Placental pericyte (primary cell): ENCODE data around the gene PCDHGA9. TPM values are rescaled to one million over a fixed set of nuclear protein-coding genes. Genes with fewer than 3 reads are reported as not detected.

Source experiments
- total RNA-seq: library from RNA; depleted of rRNA; stranded (reverse); fragments of >200 nt; gene quantifications from 2 replicates; pipeline ENCODE4 v1.2.3, GENCODE V29; 2012

The PCDHGA9 gene
- total RNA-seq, 1 donor, result 6.2 TPM

DNA sequence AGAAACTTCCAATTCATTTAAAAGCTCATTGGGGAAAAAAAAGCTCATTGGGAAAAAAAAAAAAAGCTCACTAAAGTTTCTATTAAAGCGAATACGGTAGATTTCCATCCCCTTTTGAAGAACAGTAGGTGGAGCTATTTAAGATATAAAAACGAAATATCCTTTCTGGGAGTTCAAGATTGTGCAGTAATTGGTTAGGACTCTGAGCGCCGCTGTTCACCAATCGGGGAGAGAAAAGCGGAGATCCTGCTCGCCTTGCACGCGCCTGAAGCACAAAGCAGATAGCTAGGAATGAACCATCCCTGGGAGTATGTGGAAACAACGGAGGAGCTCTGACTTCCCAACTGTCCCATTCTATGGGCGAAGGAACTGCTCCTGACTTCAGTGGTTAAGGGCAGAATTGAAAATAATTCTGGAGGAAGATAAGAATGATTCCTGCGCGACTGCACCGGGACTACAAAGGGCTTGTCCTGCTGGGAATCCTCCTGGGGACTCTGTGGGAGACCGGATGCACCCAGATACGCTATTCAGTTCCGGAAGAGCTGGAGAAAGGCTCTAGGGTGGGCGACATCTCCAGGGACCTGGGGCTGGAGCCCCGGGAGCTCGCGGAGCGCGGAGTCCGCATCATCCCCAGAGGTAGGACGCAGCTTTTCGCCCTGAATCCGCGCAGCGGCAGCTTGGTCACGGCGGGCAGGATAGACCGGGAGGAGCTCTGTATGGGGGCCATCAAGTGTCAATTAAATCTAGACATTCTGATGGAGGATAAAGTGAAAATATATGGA lies 27.9 kb downstream of the PCDHGA9 start, which contains the start of gene PCDHGA12:
PCDHGA12 (plus strand) TSS at position 176 of the 782 bp plus-strand sequence; CDS start at position 429, 253 bp downstream.

Other genes starting within 250 kb of the PCDHGA9 start
- gene PCDHB7, start 230.1 kb upstream of the PCDHGA9 start, total RNA-seq, result under 0.01 and 0.14 TPM in 2 replicates
- 0.29 TPM in 1 of 2 replicates, not detected in the other for gene PCDHB8, start 225.0 kb upstream of the PCDHGA9 start, total RNA-seq
- under 0.01 and 0.14 TPM in 2 replicates for gene PCDHB16, start 220.4 kb upstream of the PCDHGA9 start, total RNA-seq
- 0.14 TPM in 1 of 2 replicates, not detected in the other for gene PCDHB9, start 215.6 kb upstream of the PCDHGA9 start, total RNA-seq
- gene PCDHB10, start 210.4 kb upstream of the PCDHGA9 start, total RNA-seq, result 0.22 and 0.43 TPM in 2 replicates
- under 0.01 and 0.29 TPM in 2 replicates for gene PCDHB11, start 203.2 kb upstream of the PCDHGA9 start, total RNA-seq
- gene PCDHB12, start 194.1 kb upstream of the PCDHGA9 start, total RNA-seq, result under 0.01 TPM in 1 of 2 replicates, not detected in the other
- gene PCDHB13, start 188.9 kb upstream of the PCDHGA9 start, total RNA-seq, result 0.22 and 0.29 TPM in 2 replicates
- gene PCDHB14, start 179.4 kb upstream of the PCDHGA9 start, total RNA-seq, result 0.29 and 0.44 TPM in 2 replicates
- under 0.01 and 0.14 TPM in 2 replicates for gene PCDHB15, start 157.4 kb upstream of the PCDHGA9 start, total RNA-seq
- gene SLC25A2, start 98.7 kb upstream of the PCDHGA9 start, total RNA-seq, result 0.44 and 2.0 TPM in 2 replicates
- gene TAF7, start 82.0 kb upstream of the PCDHGA9 start, total RNA-seq, result 43.1 and 61.6 TPM in 2 replicates
- 0.43 and 0.88 TPM in 2 replicates for gene PCDHGA1, start 72.3 kb upstream of the PCDHGA9 start, total RNA-seq
- 2.0 and 6.3 TPM in 2 replicates for gene PCDHGA2, start 64.0 kb upstream of the PCDHGA9 start, total RNA-seq
- gene PCDHGA3, start 58.9 kb upstream of the PCDHGA9 start, total RNA-seq, result 4.0 and 5.5 TPM in 2 replicates
- gene PCDHGB1, start 52.7 kb upstream of the PCDHGA9 start, total RNA-seq, result 1.8 and 1.9 TPM in 2 replicates
- 5.0 and 6.1 TPM in 2 replicates for gene PCDHGA4, start 47.8 kb upstream of the PCDHGA9 start, total RNA-seq
- gene PCDHGB2, start 42.8 kb upstream of the PCDHGA9 start, total RNA-seq, result 2.2 and 3.1 TPM in 2 replicates
- gene PCDHGA5, start 38.6 kb upstream of the PCDHGA9 start, total RNA-seq, result 1.5 and 1.9 TPM in 2 replicates
- gene PCDHGB3, start 32.5 kb upstream of the PCDHGA9 start, total RNA-seq, result 2.6 and 3.3 TPM in 2 replicates
- gene PCDHGA6, start 28.9 kb upstream of the PCDHGA9 start, total RNA-seq, result 4.3 and 4.8 TPM in 2 replicates
- 4.3 and 7.7 TPM in 2 replicates for gene PCDHGA7, start 20.0 kb upstream of the PCDHGA9 start, total RNA-seq
- gene PCDHGB4, start 15.1 kb upstream of the PCDHGA9 start, total RNA-seq, result 28.2 and 30.4 TPM in 2 replicates
- gene PCDHGA8, start 10.1 kb upstream of the PCDHGA9 start, total RNA-seq, result 2.4 and 3.3 TPM in 2 replicates
- gene PCDHGB5, start 4.8 kb upstream of the PCDHGA9 start, total RNA-seq, result 27.3 and 27.4 TPM in 2 replicates
- 4.3 and 5.3 TPM in 2 replicates for gene PCDHGB6, start 5.2 kb downstream of the PCDHGA9 start, total RNA-seq
- 13.2 and 14.0 TPM in 2 replicates for gene PCDHGA10, start 10.2 kb downstream of the PCDHGA9 start, total RNA-seq
- gene PCDHGB7, start 14.9 kb downstream of the PCDHGA9 start, total RNA-seq, result 7.6 and 14.0 TPM in 2 replicates
- gene PCDHGA11, start 18.3 kb downstream of the PCDHGA9 start, total RNA-seq, result 12.7 and 19.2 TPM in 2 replicates
- gene PCDHGA12, start 27.7 kb downstream of the PCDHGA9 start, total RNA-seq, result 30.0 and 37.5 TPM in 2 replicates
- gene PCDHGC3, start 73.2 kb downstream of the PCDHGA9 start, total RNA-seq, result 81.9 and 107 TPM in 2 replicates
- gene PCDHGC4, start 82.3 kb downstream of the PCDHGA9 start, total RNA-seq, result 4.4 and 5.0 TPM in 2 replicates
- gene PCDHGC5, start 86.3 kb downstream of the PCDHGA9 start, total RNA-seq, result 3.9 and 6.6 TPM in 2 replicates
- 14.9 and 38.7 TPM in 2 replicates for gene DIAPH1, start 216.2 kb downstream of the PCDHGA9 start, total RNA-seq
- gene HDAC3, start 234.1 kb downstream of the PCDHGA9 start, total RNA-seq, result 38.1 and 71.7 TPM in 2 replicates
- 6.7 and 9.6 TPM in 2 replicates for gene RELL2, start 234.2 kb downstream of the PCDHGA9 start, total RNA-seq
- gene FCHSD1, start 248.6 kb downstream of the PCDHGA9 start, total RNA-seq, result 25.2 and 26.3 TPM in 2 replicates